Trophoblast cell (in vitro differentiated cells and primary cell): Measurements from ENCODE around the gene RUSF1.

ENCODE experiments used
- DNase-seq, 2 donors: peaks; one replicate each; pipeline ENCODE4 v3.0.0-alpha.2; 2016
- H2AFZ ChIP-seq: 2 replicates; pipeline ENCODE4 v1.6.1; 2013; ENCODE audit warnings: low read length, moderate library complexity, mild to moderate bottlenecking; ENCODE audit not compliant: insufficient read depth, poor library complexity
- H2AK5ac ChIP-seq: 2 replicates; pipeline ENCODE4 v1.6.1; 2013; ENCODE audit warnings: mild to moderate bottlenecking, low read length
- H2BK120ac ChIP-seq: 2 replicates; pipeline ENCODE4 v1.6.1; 2013; ENCODE audit warnings: low read length, mild to moderate bottlenecking, moderate library complexity; ENCODE audit not compliant: insufficient read depth, poor library complexity
- H2BK12ac ChIP-seq: 2 replicates; pipeline ENCODE4 v1.6.1; 2013; ENCODE audit warnings: mild to moderate bottlenecking, low read length, moderate library complexity
- H2BK5ac ChIP-seq: 2 replicates; pipeline ENCODE4 v1.6.1; 2013; ENCODE audit warnings: low read length, low read depth, moderate library complexity, mild to moderate bottlenecking; ENCODE audit not compliant: poor library complexity
- H3K14ac ChIP-seq: 2 replicates; pipeline ENCODE4 v1.6.1; 2013; ENCODE audit warnings: mild to moderate bottlenecking, low read length
- H3K18ac ChIP-seq: 2 replicates; pipeline ENCODE4 v1.6.1; 2013; ENCODE audit warnings: mild to moderate bottlenecking, low read length
- H3K23ac ChIP-seq: 2 replicates; pipeline ENCODE4 v1.6.1; 2013; ENCODE audit warnings: low read length
- H3K27ac ChIP-seq: 2 replicates; pipeline ENCODE4 v1.5.1; 2013; ENCODE audit warnings: low read depth, mild to moderate bottlenecking, inconsistent platforms, low read length, moderate library complexity
- H3K27me3 ChIP-seq: 2 replicates; pipeline ENCODE4 v1.6.1; 2013; ENCODE audit warnings: inconsistent platforms, mild to moderate bottlenecking, low read length, moderate library complexity; ENCODE audit not compliant: insufficient read depth
- H3K36me3 ChIP-seq, 2 experiments: 1 replicate in 1 of 2; 2 replicates in 1 of 2; pipeline ENCODE4 v1.6.1; 2013; ENCODE audit warnings: low read length in 2 of 2, mild to moderate bottlenecking in 2 of 2, moderate library complexity in 1 of 2; ENCODE audit not compliant: insufficient read depth in 2 of 2, control insufficient read depth in 1 of 2
- H3K4ac ChIP-seq: 2 replicates; pipeline ENCODE4 v1.6.1; 2013; ENCODE audit warnings: low read depth, mild to moderate bottlenecking, low read length, moderate library complexity
- H3K4me1 ChIP-seq, 2 experiments: 1 replicate in 1 of 2; 2 replicates in 1 of 2; pipeline ENCODE4 v1.6.1; 2013; ENCODE audit warnings: low read length in 2 of 2, mild to moderate bottlenecking in 2 of 2, moderate library complexity in 1 of 2; ENCODE audit not compliant: insufficient read depth in 2 of 2, control insufficient read depth in 1 of 2
- H3K4me2 ChIP-seq: 2 replicates; pipeline ENCODE4 v1.6.1; 2013; ENCODE audit warnings: inconsistent platforms, mild to moderate bottlenecking, low read length, moderate library complexity
- H3K4me3 ChIP-seq: 2 replicates; pipeline ENCODE4 v1.5.1; 2013; ENCODE audit warnings: mild to moderate bottlenecking, low read depth, low read length, inconsistent platforms
- H3K79me1 ChIP-seq: one replicate; pipeline ENCODE4 v1.6.1; 2013; ENCODE audit warnings: low read length
- H3K79me2 ChIP-seq: 2 replicates; pipeline ENCODE4 v1.6.1; 2013; ENCODE audit warnings: low read length, mild to moderate bottlenecking; ENCODE audit not compliant: control insufficient read depth, insufficient read depth, poor library complexity
- H3K9ac ChIP-seq: 2 replicates; pipeline ENCODE4 v1.6.1; 2013; ENCODE audit warnings: mild to moderate bottlenecking, low read length
- H3K9me3 ChIP-seq: 2 replicates; pipeline ENCODE4 v1.6.1; 2013; ENCODE audit warnings: low read depth, mild to moderate bottlenecking, control low read depth, inconsistent platforms, low read length; ENCODE audit not compliant: insufficient read depth
- H4K12ac ChIP-seq: 2 replicates; pipeline ENCODE4 v1.6.1; 2013; ENCODE audit warnings: low read depth, mild to moderate bottlenecking, low read length, moderate library complexity
- H4K8ac ChIP-seq: 2 replicates; pipeline ENCODE4 v1.6.1; 2013; ENCODE audit warnings: low read depth, mild to moderate bottlenecking, low read length, moderate library complexity
- H4K91ac ChIP-seq: one replicate; pipeline ENCODE4 v1.6.1; 2013; ENCODE audit warnings: low read depth, mild to moderate bottlenecking, low read length, moderate library complexity
- WGBS: extraction: QIAGEN DNeasy Blood & Tissue Kit; methylation state at CpG from one replicate; pipeline ENCODE4 v1.1.7; 2013; ENCODE audit warnings: missing lambda C conversion rate; ENCODE audit not compliant: insufficient read length, insufficient coverage; ENCODE audit errors: extremely low coverage; 5-methylcytosine and 5-hydroxymethylcytosine counted together

RUSF1 gene

GRCh38 chr16:31464348-31464769 lies 43.8 kb downstream of the RUSF1 start:
- Histone ChIP-seq H3K79me1 (peaks cover 6% of the 10 kb centered on the region), H3K9me3 (peaks cover 2% of the 10 kb centered on the region), H3K23ac (no peak overlapping the region), H3K27me3 (no peaks in the 10 kb centered on the region), H4K91ac (no peak overlapping the region), H3K9ac (no peak overlapping the region), H3K79me2 (peaks cover 3% of the 10 kb centered on the region), H2BK5ac (no peak overlapping the region), H2BK120ac (no peak overlapping the region), H3K4ac (no peak overlapping the region), H2AFZ (no peak overlapping the region), H3K18ac (no peak overlapping the region), H3K4me1 (peaks cover 6 to 8% of the 10 kb centered on the region in 2 experiments), H3K4me3 (no peak overlapping the region), H3K4me2 (no peak overlapping the region), H3K36me3 (peaks cover 27 to 37% of the 10 kb centered on the region in 2 experiments), H2BK12ac (no peak overlapping the region), H4K12ac (no peak overlapping the region), H4K8ac (no peak overlapping the region), H3K27ac (no peak overlapping the region), H2AK5ac (no peak overlapping the region), H3K14ac (no peak overlapping the region)
- no CpG with 5 or more reads among the region's 36 CpGs for WGBS
- DNase-seq: no peak

GRCh38 chr16:31461921-31462804 lies 46.0 kb downstream of the RUSF1 start:
- Histone ChIP-seq H3K23ac (no peak overlapping the region), H3K9me3 (peaks cover 4% of the 10 kb centered on the region), H2BK120ac (no peak overlapping the region), H2BK5ac (no peak overlapping the region), H3K79me1 (peaks cover 15% of the 10 kb centered on the region), H3K4ac (no peak overlapping the region), H3K27ac (no peak overlapping the region), H4K8ac (no peak overlapping the region), H3K4me3 (no peak overlapping the region), H3K36me3 (peaks cover 27 to 39% of the 10 kb centered on the region in 2 experiments), H3K14ac (no peak overlapping the region), H3K27me3 (no peaks in the 10 kb centered on the region), H4K12ac (no peak overlapping the region), H3K18ac (no peak overlapping the region), H3K4me2 (no peak overlapping the region), H2BK12ac (no peak overlapping the region), H2AFZ (no peak overlapping the region), H3K4me1 (peaks cover 10 to 15% of the 10 kb centered on the region in 2 experiments), H2AK5ac (no peak overlapping the region), H3K9ac (no peak overlapping the region), H3K79me2 (peaks cover 17% of the 10 kb centered on the region), H4K91ac (no peak overlapping the region)
- WGBS: no CpG with 5 or more reads among the region's 35 CpGs
- no peak for DNase-seq

DNA sequence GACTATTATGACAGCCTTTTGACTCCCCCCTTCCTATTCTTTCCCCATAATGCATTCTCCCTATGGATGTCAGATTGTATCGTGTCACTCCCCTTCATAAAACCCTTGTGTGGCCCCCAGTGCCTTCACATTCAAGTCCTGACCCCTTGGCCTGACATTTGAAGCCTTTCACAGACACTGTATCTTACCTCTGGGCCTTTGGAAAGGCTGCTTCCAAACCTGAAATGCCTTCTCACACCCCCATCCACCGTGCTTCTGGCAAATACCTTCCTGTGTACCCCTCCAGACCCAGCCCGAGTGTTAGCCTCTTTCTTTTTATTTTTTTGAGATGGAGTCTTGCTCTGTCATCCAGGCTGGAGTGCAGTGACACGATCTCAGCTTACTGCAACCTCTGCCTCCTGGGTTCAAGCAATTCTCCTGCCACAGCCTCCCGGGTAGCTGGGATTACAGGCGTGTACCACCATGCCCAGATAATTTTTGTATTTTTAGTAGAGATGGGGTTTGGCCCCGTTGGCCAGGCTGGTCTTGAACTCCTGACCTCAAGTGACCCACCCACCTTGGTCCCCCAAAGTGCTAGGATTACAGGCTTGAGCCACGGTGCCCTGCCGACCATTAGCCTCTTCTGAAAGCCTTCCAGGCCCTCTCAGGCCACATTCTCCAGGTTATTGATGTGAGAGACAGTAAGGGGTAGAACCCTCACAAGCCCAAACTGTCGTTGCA lies 46.8 kb downstream of the RUSF1 start:
- no peak overlapping the region for H3K23ac ChIP-seq
- no peak overlapping the region for H2BK5ac ChIP-seq
- H2AK5ac ChIP-seq: no peak overlapping the region
- H4K12ac ChIP-seq: no peak overlapping the region
- no peak overlapping the region for H3K9ac ChIP-seq
- H3K27me3 ChIP-seq: no peaks in the 10 kb centered on the region
- peaks cover 4% of the 10 kb centered on the region for H3K9me3 ChIP-seq
- peaks cover 19% of the 10 kb centered on the region for H3K79me2 ChIP-seq
- H2BK12ac ChIP-seq: no peak overlapping the region
- H3K36me3 ChIP-seq: peaks cover 30 to 35% of the 10 kb centered on the region in 2 experiments
- no peak overlapping the region for H3K4ac ChIP-seq
- H3K4me1 ChIP-seq: peaks cover 11 to 21% of the 10 kb centered on the region in 2 experiments
- no CpG with 5 or more reads among the region's 10 CpGs for WGBS
- DNase-seq: no peak
- no peak overlapping the region for H3K27ac ChIP-seq
- H4K91ac ChIP-seq: no peak overlapping the region
- no peak overlapping the region for H3K14ac ChIP-seq
- no peak overlapping the region for H3K18ac ChIP-seq
- H2AFZ ChIP-seq: no peak overlapping the region
- no peak overlapping the region for H4K8ac ChIP-seq
- H2BK120ac ChIP-seq: no peak overlapping the region
- H3K4me3 ChIP-seq: no peak overlapping the region
- H3K79me1 ChIP-seq: peaks cover 15% of the 10 kb centered on the region
- H3K4me2 ChIP-seq: no peak overlapping the region

- Histone ChIP-seq H3K9ac (no peak overlapping the region), H3K27me3 (no peaks in the 10 kb centered on the region), H3K4ac (no peak overlapping the region), H2AK5ac (no peak overlapping the region), H3K23ac (no peak overlapping the region), H3K4me1 (peaks cover 14 to 21% of the 10 kb centered on the region in 2 experiments), H3K9me3 (peaks cover 2% of the 10 kb centered on the region), H2BK5ac (no peak overlapping the region), H3K79me2 (peaks cover 19% of the 10 kb centered on the region), H4K12ac (peak overlapping the region; percentile 63), H3K4me2 (peak overlapping the region; percentile 63), H3K4me3 (no peak overlapping the region), H2BK120ac (no peak overlapping the region), H2BK12ac (no peak overlapping the region), H3K18ac (no peak overlapping the region), H4K8ac (peak overlapping the region; percentile 89), H3K14ac (peak overlapping the region; percentile 76), H2AFZ (no peak overlapping the region), H4K91ac (peak overlapping the region; percentile 84), H3K27ac (no peak overlapping the region), H3K36me3 (peaks cover 24 to 29% of the 10 kb centered on the region in 2 experiments), H3K79me1 (peaks cover 15% of the 10 kb centered on the region)
- peak; percentile 30 to 73 for DNase-seq
- no CpG with 5 or more reads among the region's 8 CpGs for WGBS
Measured at GRCh38 chr16:31460582-31461002, 47.6 kb downstream of the RUSF1 start.
